ENCODE data around the gene CLEC18C. TPM values are rescaled to one million over a fixed set of nuclear protein-coding genes. Genes with fewer than 3 reads are reported as not detected.

Gene CLEC18C
- total and polyA plus RNA-seq, 2 of the 4 experiments (the other 2 are of a cell fraction) = 0.03 TPM; not detected in 1

DNA sequence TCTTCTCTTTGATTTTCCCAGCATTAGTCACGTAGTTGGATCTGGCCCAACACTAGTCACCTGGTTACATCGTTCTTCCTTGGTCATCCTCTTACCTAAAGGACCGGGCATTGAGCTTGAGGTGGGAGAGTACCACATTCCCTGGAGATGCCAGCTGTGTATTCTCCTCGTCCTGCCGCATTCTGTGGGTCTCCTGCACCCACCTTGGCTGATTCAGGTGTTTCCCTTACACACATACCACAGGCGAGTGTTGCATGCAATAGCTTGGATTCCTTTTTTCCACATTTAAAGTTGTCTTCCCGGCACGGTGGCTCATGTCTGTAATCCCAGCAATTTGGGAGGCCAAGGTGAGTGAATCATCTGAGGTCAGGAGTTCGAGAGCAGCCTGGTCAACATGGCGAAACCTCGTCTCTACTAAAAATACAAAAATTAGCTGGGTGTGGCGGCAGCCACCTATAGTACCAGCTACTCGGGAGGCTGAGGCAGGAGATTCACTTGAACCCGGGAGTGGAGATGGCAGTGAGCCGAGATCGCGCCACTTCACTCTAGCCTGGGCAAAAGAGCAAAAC is 21.6 kb upstream of the CLEC18C start:
- Histone ChIP-seq H3K14ac (replicated peaks; ENCODE audit: low read depth, low read length) (no peak overlapping the region), H3K23ac (ENCODE audit: low read depth, low read length) (no peak overlapping the region), H3K79me1 (ENCODE audit: low read depth in 1 of 2, low read length in 2 of 2) (no peaks in the 10 kb centered on the region), H2BK5ac (ENCODE audit: low read depth, low read length, poor library complexity, severe bottlenecking) (no peak overlapping the region), H3K18ac (ENCODE audit: low read depth, low read length) (no peak overlapping the region), H2AFZ (replicated peaks; ENCODE audit: low read length, poor library complexity) (no peak overlapping the region), H2AK5ac (ENCODE audit: low read depth, low read length) (no peak overlapping the region), H3K9me1 (ENCODE audit: insufficient read depth, low read length) (peaks cover 8% of the 10 kb centered on the region), H4K5ac (ENCODE audit: low read depth, low read length) (no peak overlapping the region), H3K4me1 (ENCODE audit: control insufficient read depth, insufficient read depth, low read length) (no peaks in the 10 kb centered on the region), H2AK9ac (replicated peaks; ENCODE audit: low read depth, low read length, poor library complexity) (no peak overlapping the region), H3K9ac (ENCODE audit: low read depth, low read length) (no peak overlapping the region), H2BK20ac (ENCODE audit: low read depth, low read length) (no peak overlapping the region), H3K27me3 (ENCODE audit: control insufficient read depth, insufficient read depth, low read length) (no peaks in the 10 kb centered on the region), H3K27ac (ENCODE audit: insufficient read depth, low read length) (no peak overlapping the region), H4K91ac (ENCODE audit: insufficient read depth, low read depth, low read length) (no peak overlapping the region), H3K4me3 (ENCODE audit: insufficient read depth, low read depth, low read length) (no peak overlapping the region), H3K56ac (ENCODE audit: extremely low read depth, insufficient read depth, low read length) (no peak overlapping the region), H3K36me3 (ENCODE audit: control insufficient read depth, insufficient read depth, low read length) (peaks cover 64% of the 10 kb centered on the region), H2BK120ac (ENCODE audit: low read depth, low read length) (no peak overlapping the region), H2BK15ac (ENCODE audit: low read depth, low read length) (no peak overlapping the region), H3K4ac (ENCODE audit: low read depth, low read length) (no peak overlapping the region), H4K8ac (ENCODE audit: low read depth in 2 of 2, low read length in 2 of 2) (no peak overlapping the region), H3K9me3 (ENCODE audit: control insufficient read depth, insufficient read depth, low read length) (no peaks in the 10 kb centered on the region), H3K4me2 (ENCODE audit: low read depth, low read length) (no peak overlapping the region), H4K20me1 (ENCODE audit: insufficient read depth, low read length) (no peaks in the 10 kb centered on the region)
- no TSS peak for BruUV-seq (replicated peaks)
- ATAC-seq (ENCODE audit: low read depth) (no peak), DNase-seq (no peak)
- dilution Hi-C loops (cut with HindIII; ENCODE audit: low sequenced_read_pairs, unreplicated experiment) (no loop called here), intact Hi-C loops (cut with micrococcal nuclease) (no loop called here), in situ Hi-C loops (cut with MboI; ENCODE audit: low sequenced_read_pairs) (no loop called here)
- WGBS, 2 experiments (ENCODE audit: extremely low coverage in 2 of 2, insufficient read length in 1 of 2) = 91% methylated on average over 8 of the region's 17 CpGs; no CpG with 5 or more reads in 1 of the 2 experiments
- POLR2A ChIA-PET (ENCODE audit: unreplicated experiment) = no interaction called here
- CTCF ChIA-PET = no interaction called here
- TF ChIP-seq, protein P1, sequence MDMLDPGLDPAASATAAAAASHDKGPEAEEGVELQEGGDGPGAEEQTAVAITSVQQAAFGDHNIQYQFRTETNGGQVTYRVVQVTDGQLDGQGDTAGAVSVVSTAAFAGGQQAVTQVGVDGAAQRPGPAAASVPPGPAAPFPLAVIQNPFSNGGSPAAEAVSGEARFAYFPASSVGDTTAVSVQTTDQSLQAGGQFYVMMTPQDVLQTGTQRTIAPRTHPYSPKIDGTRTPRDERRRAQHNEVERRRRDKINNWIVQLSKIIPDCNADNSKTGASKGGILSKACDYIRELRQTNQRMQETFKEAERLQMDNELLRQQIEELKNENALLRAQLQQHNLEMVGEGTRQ (IDR thresholded peaks at IDR 0.05; ENCODE audit: low read depth, low read length) = no peak
- TF ChIP-seq MAFK (IDR thresholded peaks at IDR 0.05; ENCODE audit: low read depth, low read length) = no peak
- TF ChIP-seq RFX5 (IDR thresholded peaks at IDR 0.05; ENCODE audit: low read depth, low read length) = no peak
- TF ChIP-seq NFE2L2 (IDR thresholded peaks at IDR 0.05; ENCODE audit: low read depth, low read length) = no peak
- TF ChIP-seq RCOR1 (IDR thresholded peaks at IDR 0.05; ENCODE audit: insufficient replicate concordance, low read length) = no peak
- no peak for TF ChIP-seq MAZ (IDR thresholded peaks at IDR 0.05; ENCODE audit: borderline replicate concordance, low read depth, low read length)
- TF ChIP-seq CEBPB (IDR thresholded peaks at IDR 0.05; ENCODE audit: low read depth, low read length) = no peak
- no peak for TF ChIP-seq MXI1 (IDR thresholded peaks at IDR 0.05; ENCODE audit: borderline replicate concordance, low read depth, low read length)
- TF ChIP-seq, protein P2, sequence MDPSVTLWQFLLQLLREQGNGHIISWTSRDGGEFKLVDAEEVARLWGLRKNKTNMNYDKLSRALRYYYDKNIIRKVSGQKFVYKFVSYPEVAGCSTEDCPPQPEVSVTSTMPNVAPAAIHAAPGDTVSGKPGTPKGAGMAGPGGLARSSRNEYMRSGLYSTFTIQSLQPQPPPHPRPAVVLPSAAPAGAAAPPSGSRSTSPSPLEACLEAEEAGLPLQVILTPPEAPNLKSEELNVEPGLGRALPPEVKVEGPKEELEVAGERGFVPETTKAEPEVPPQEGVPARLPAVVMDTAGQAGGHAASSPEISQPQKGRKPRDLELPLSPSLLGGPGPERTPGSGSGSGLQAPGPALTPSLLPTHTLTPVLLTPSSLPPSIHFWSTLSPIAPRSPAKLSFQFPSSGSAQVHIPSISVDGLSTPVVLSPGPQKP (IDR thresholded peaks at IDR 0.05; ENCODE audit: borderline replicate concordance, low read depth, low read length) = no peak
- no peak for TF ChIP-seq BHLHE40 (IDR thresholded peaks at IDR 0.05; ENCODE audit: low read depth, low read length)
- no peak for TF ChIP-seq FOS (IDR thresholded peaks at IDR 0.05; ENCODE audit: low read depth, low read length)
- no peak for TF ChIP-seq CHD1 (IDR thresholded peaks at IDR 0.05; ENCODE audit: low read depth, low read length)
- TF ChIP-seq, protein P3, sequence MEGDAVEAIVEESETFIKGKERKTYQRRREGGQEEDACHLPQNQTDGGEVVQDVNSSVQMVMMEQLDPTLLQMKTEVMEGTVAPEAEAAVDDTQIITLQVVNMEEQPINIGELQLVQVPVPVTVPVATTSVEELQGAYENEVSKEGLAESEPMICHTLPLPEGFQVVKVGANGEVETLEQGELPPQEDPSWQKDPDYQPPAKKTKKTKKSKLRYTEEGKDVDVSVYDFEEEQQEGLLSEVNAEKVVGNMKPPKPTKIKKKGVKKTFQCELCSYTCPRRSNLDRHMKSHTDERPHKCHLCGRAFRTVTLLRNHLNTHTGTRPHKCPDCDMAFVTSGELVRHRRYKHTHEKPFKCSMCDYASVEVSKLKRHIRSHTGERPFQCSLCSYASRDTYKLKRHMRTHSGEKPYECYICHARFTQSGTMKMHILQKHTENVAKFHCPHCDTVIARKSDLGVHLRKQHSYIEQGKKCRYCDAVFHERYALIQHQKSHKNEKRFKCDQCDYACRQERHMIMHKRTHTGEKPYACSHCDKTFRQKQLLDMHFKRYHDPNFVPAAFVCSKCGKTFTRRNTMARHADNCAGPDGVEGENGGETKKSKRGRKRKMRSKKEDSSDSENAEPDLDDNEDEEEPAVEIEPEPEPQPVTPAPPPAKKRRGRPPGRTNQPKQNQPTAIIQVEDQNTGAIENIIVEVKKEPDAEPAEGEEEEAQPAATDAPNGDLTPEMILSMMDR (conservative IDR thresholded peaks at IDR 0.05; ENCODE audit: low read depth, low read length) = no peak
- no peak for TF ChIP-seq POLR2A (IDR thresholded peaks at IDR 0.05; ENCODE audit: low read depth, low read length)
- TF ChIP-seq RAD21 (IDR thresholded peaks at IDR 0.05; ENCODE audit: low read length) = no peak
- no peak for TF ChIP-seq SMC3 (IDR thresholded peaks at IDR 0.05; ENCODE audit: low read depth, low read length)

Data from IMR-90 (cell line).